Lung (tissue), 12 donors: ENCODE measurements around the gene HP1BP3. TPM values are rescaled to one million over a fixed set of nuclear protein-coding genes. Genes with fewer than 3 reads are reported as not detected.
A peak's percentile ranks its signal among the peaks of the same experiment; 100 is the strongest.

ENCODE experiments used
- ATAC-seq: fragments of 200-7000 bp; cut with Tn5 transposase; one replicate; pipeline ENCODE4 v1.9.1; 2020; ENCODE audit warnings: moderate number of reproducible peaks; ENCODE audit not compliant: insufficient read depth, low FRiP score
- DNase-seq, 3 donors: peaks; one replicate each; pipeline ENCODE4 v3.0.0-alpha.2; 2013 to 2017
- H3K27ac ChIP-seq, 2 donors: one replicate each; pipeline ENCODE4 v1.5.1; 2013; ENCODE audit warnings: mild to moderate bottlenecking in 2 of 2, moderate library complexity in 2 of 2, control low read depth in 1 of 2, inconsistent platforms in 1 of 2, low read depth in 1 of 2, low read length in 1 of 2
- H3K27me3 ChIP-seq, 3 donors: one replicate each; pipeline ENCODE4 v1.5.1; 2013; ENCODE audit warnings: low read length in 2 of 3; ENCODE audit not compliant: control insufficient read depth in 3 of 3, insufficient read depth in 3 of 3
- H3K36me3 ChIP-seq, 4 donors: one replicate each; pipeline ENCODE4 v1.5.1; 2013; ENCODE audit warnings: low read length in 4 of 4, mild to moderate bottlenecking in 1 of 4, moderate library complexity in 1 of 4; ENCODE audit not compliant: control insufficient read depth in 4 of 4, insufficient read depth in 4 of 4
- H3K4me1 ChIP-seq, 5 donors: one replicate each; pipeline ENCODE4 v1.5.1; 2013; ENCODE audit warnings: low read length in 5 of 5, mild to moderate bottlenecking in 2 of 5, moderate library complexity in 1 of 5; ENCODE audit not compliant: control insufficient read depth in 5 of 5, insufficient read depth in 5 of 5
- H3K4me3 ChIP-seq: one replicate; pipeline ENCODE4 v1.5.1; 2013; ENCODE audit warnings: mild to moderate bottlenecking, control low read depth, moderate library complexity
- H3K9ac ChIP-seq, 2 donors: one replicate each; pipeline ENCODE4 v1.5.1; 2013; ENCODE audit warnings: low read length in 2 of 2, control low read depth in 1 of 2; ENCODE audit not compliant: insufficient read depth in 1 of 2
- H3K9me3 ChIP-seq, 4 donors: one replicate each; pipeline ENCODE4 v1.5.1; 2013; ENCODE audit warnings: low read length in 3 of 4, mild to moderate bottlenecking in 1 of 4, moderate library complexity in 1 of 4; ENCODE audit not compliant: control insufficient read depth in 4 of 4, insufficient read depth in 3 of 4
- CTCF ChIP-seq: IDR thresholded peaks from 2 replicates; pipeline ENCODE4 v1.5.1; 2012; ENCODE audit warnings: mild to moderate bottlenecking; ENCODE audit errors: control extremely low read depth, extremely low read depth
- WGBS, 2 donors: extraction: QIAGEN DNeasy Blood & Tissue Kit; methylation state at CpG; one replicate each; pipeline ENCODE4 v1.1.7; 2013; 5-methylcytosine and 5-hydroxymethylcytosine counted together
- polyA plus RNA-seq, 2 donors: library from polyadenylated mRNA; stranded (reverse); fragments of 200-250 nt; gene quantifications; one replicate each; pipeline ENCODE4 v1.2.1, GENCODE V29; 2013
- total RNA-seq, 2 donors: library from RNA; depleted of rRNA in 1 of 2; stranded (reverse); fragments of >200 nt in 1 of 2; gene quantifications; one replicate each; pipeline ENCODE4 v1.2.1, GENCODE V29; 2014 to 2021
- donor health status: control.
- donor health status: control.
- donor health status: Bipolar disorder and iron deficiency.
- donor health status: healthy.
- donor health status: DM: yes; HTN: yes; CAD: no.

HP1BP3 gene
- total and polyA plus RNA-seq, 4 donors: 63.0 to 316 (median 118) TPM

- WGBS, 2 donors: 44 to 48% methylated on average over 22 of the region's 22 CpGs
- Histone ChIP-seq H3K9me3 (no peaks in the 10 kb centered on the region), H3K4me3 (peak overlapping the region; percentile 90), H3K4me1 (peaks cover 0 to 23% (median 4%) of the 10 kb centered on the region in 5 donors), H3K9ac (peak overlapping the region; percentile 57 to 97), H3K27me3 (no peaks in the 10 kb centered on the region), H3K27ac (peak overlapping the region; percentile 98 to 99), H3K36me3 (no peaks in the 10 kb centered on the region)
- ATAC-seq (no peak), DNase-seq (peak; percentile 46 to 71 (median 68))
- TF ChIP-seq CTCF: no peak
These were observed 1.0 kb upstream of the HP1BP3 start for GRCh38 chr1:20787840-20788795.

- H3K4me1 ChIP-seq: peaks cover 0 to 23% (median 5%) of the 10 kb centered on the region in 5 donors
- 0% methylated on average over 84 to 102 of the region's 102 CpGs for WGBS, 2 donors
These were observed 666 bp downstream of the HP1BP3 start for GRCh38 chr1:20786253-20787028.

GRCh38 chr1:20785907-20786252 lies 1.2 kb downstream of the HP1BP3 start:
- DNase-seq (no peak), ATAC-seq (no peak)
- 1% methylated on average over 16 of the region's 16 CpGs for WGBS, 2 donors
- Histone ChIP-seq H3K4me3 (peak overlapping the region; percentile 90), H3K27ac (peak overlapping the region; percentile 96 to 99), H3K27me3 (no peaks in the 10 kb centered on the region), H3K9ac (peak overlapping the region; percentile 74 to 95), H3K4me1 (peaks cover 0 to 23% (median 8%) of the 10 kb centered on the region in 5 donors), H3K9me3 (no peaks in the 10 kb centered on the region), H3K36me3 (no peaks in the 10 kb centered on the region)
- no peak for TF ChIP-seq CTCF

More at GRCh38 chr1:20786253-20787028, 666 bp downstream of the HP1BP3 start:
- Histone ChIP-seq H3K27me3 (no peaks in the 10 kb centered on the region), H3K4me3 (peak overlapping the region; percentile 90), H3K36me3 (no peaks in the 10 kb centered on the region), H3K9ac (peak overlapping the region; percentile 74 to 95), H3K9me3 (no peaks in the 10 kb centered on the region), H3K27ac (peak overlapping the region; percentile 96 to 99)
- ATAC-seq (peak; percentile 90), DNase-seq (peak; percentile 98 to 99 (median 99))
- no peak for TF ChIP-seq CTCF
